ENCODE data around the gene USP11. TPM values are rescaled to one million over a fixed set of nuclear protein-coding genes. Genes with fewer than 3 reads are reported as not detected.

The USP11 gene
- total RNA-seq, 1 donor from 2014 or later: 22.4 TPM

DNA sequence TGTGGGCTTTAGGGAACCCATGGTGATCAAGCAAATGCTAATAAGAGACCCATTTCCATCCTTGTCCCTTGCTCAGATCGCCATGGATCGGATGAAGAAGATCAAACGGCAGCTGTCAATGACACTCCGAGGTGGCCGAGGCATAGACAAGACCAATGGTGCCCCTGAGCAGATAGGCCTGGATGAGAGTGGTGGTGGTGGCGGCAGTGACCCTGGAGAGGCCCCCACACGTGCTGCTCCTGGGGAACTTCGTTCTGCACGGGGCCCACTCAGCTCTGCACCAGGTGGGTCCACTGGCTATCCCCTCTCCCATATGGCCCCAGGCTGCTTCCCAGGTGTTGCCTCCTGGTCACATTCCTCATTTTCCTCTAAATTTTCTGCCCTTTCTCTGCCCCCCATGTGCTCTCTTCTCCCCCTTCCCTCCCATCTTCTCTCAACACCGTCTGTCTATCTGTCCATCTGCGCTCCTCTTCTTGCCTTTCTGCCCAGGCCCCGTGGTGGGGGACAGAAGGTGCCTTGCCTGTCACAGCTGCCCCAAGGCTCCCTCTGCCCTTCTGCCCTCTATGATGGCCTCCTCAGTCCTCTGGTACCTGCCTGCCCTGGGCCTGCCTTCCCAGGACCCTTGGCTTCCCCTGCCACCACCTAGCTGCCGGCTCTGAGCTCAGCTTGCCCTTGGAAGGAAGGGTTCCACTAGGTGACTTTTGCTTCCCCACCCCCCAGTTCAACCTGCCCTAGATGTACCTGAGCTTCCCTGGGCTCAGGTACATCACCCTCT is 9.1 kb upstream of the USP11 start:
- intact Hi-C loops (cut with micrococcal nuclease): no loop called here

DNA sequence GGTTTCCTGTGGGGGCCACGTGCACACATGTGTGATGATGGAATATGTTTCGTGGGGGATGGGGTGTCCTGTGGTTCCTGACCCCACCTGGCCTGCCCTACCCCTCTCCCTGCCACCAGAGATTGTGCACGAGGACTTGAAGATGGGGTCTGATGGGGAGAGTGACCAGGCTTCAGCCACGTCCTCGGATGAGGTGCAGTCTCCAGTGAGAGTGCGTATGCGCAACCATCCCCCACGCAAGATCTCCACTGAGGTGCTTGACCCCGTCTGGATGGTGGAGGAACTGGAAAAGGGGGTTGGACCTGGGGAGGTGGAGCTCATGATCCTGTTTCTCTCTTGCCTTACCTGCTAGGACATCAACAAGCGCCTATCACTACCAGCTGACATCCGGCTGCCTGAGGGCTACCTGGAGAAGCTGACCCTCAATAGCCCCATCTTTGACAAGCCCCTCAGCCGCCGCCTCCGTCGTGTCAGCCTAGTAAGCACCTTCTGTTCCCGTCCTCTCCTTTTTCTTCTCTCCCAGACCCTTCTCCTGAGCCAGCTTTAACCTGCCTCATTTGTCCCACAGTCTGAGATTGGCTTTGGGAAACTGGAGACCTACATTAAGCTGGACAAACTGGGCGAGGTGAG is 8.4 kb upstream of the USP11 start:
- intact Hi-C loops (cut with micrococcal nuclease): no loop called here

DNA sequence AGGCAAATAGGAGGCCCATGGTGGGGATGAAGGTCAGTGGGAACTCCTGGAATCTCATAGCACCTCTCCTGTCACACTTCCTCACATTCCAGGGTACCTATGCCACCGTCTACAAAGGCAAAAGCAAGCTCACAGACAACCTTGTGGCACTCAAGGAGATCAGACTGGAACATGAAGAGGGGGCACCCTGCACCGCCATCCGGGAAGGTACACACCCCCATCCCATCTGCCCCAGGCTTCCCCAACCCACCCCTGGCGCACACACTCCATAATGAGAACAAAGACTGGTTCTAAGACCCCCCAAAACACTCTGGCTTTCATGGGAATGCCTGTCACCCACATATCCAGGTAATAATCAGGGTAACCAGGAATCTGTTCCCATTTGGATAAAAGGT is 7.9 kb upstream of the USP11 start:
- intact Hi-C loops (cut with micrococcal nuclease): no loop called here

DNA sequence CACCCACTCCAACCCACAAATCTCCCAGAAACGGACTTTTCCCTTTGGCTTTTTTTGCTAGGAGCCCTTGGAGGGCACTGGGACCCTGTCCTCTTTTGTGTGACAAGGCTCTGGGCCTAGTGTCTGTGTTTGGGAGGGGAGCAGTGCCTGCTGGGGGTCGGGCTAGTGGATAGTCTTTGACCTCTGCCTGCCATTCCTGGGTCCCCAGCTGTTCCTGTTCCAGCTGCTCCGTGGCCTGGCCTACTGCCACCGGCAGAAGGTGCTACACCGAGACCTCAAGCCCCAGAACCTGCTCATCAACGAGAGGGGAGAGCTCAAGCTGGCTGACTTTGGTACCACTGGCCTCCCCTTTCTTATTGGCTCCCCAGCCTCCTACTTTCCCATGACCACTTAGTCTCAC is 6.7 kb upstream of the USP11 start:
- intact Hi-C loops (cut with micrococcal nuclease): no loop called here

DNA sequence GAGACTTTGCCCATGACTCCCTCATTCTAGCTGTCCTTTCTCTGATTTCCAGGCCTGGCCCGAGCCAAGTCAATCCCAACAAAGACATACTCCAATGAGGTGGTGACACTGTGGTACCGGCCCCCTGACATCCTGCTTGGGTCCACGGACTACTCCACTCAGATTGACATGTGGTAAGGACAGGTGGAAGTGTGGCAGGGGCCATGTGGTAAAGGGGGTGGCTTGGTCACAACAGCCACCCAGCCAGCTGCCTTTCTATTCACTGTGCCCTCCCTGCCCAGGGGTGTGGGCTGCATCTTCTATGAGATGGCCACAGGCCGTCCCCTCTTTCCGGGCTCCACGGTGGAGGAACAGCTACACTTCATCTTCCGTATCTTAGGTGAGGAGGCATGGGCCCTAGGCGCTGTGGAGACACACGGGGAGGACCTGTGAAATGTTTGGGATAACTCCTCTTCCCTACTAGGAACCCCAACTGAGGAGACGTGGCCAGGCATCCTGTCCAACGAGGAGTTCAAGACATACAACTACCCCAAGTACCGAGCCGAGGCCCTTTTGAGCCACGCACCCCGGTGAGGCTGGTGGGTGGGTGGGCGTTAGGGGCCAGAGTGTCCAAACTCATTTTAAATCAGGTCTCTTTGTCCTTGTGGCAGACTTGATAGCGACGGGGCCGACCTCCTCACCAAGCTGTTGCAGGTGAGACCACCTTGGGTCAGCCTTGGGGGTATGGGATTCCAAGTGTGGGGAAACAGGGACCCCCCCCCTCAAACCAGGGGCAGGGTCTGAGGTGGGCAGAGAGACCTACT is 6.1 kb upstream of the USP11 start:
- intact Hi-C loops (cut with micrococcal nuclease): no loop called here

DNA sequence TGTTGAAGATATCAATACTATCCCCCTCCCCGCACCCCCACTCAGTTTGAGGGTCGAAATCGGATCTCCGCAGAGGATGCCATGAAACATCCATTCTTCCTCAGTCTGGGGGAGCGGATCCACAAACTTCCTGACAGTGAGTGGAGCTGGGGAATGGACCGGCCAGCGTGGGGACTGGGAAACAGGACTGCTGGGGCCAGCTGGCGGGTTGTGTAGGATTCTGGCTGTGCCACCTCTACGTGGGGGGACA is 5.5 kb upstream of the USP11 start:
- intact Hi-C loops (cut with micrococcal nuclease): no loop called here

DNA sequence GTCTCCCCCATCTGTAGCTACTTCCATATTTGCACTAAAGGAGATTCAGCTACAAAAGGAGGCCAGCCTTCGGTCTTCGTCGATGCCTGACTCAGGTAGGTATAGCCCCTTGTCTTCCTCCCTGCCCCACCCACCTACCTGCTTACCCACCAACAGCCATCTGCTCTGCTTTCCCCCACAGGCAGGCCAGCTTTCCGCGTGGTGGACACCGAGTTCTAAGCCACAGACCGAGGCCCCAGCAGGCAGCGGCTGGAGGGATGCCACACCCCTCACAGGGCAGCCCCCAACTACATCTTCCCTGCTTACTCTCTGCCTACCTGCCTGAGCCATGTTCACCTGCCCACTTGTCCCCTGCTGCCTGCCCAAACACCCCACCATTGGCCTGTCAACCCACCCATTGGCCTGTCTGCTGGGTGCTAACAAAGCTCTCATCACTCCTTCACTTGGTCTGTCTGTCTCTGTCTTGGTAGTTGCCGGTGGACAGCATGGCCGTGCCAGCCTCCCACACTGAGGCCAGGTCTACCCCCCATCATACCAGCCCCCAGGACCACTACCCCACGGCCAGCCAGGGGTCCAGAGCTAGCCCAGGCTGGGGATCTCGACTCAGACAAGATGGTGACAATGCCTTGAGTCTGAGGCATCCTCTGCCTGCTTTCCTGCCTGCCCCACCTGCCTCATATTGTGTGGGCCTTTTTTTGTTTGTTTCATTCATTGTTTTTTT is 4.1 kb upstream of the USP11 start:
- intact Hi-C loops (cut with micrococcal nuclease): no loop called here

DNA sequence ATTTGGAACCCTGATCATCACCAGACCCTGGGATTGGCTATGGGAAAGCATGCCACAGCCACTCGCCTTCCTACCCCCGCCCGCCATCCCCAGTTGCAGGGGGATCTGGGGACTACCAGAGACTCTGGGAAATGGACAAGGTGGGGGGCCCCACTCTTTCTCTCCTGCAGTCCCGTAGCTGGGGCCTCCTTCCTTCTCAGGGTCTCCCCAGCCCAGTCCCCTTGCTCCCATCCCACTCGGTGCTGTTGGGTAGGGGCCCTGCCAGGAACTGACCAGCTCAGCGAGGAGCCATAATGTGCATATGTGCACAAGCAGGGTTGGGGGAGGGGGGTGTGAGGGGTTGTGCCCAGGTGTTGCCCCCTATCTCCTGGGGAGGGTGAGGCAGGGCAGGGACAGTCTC is 3.4 kb upstream of the USP11 start:
- intact Hi-C loops (cut with micrococcal nuclease): no loop called here

DNA sequence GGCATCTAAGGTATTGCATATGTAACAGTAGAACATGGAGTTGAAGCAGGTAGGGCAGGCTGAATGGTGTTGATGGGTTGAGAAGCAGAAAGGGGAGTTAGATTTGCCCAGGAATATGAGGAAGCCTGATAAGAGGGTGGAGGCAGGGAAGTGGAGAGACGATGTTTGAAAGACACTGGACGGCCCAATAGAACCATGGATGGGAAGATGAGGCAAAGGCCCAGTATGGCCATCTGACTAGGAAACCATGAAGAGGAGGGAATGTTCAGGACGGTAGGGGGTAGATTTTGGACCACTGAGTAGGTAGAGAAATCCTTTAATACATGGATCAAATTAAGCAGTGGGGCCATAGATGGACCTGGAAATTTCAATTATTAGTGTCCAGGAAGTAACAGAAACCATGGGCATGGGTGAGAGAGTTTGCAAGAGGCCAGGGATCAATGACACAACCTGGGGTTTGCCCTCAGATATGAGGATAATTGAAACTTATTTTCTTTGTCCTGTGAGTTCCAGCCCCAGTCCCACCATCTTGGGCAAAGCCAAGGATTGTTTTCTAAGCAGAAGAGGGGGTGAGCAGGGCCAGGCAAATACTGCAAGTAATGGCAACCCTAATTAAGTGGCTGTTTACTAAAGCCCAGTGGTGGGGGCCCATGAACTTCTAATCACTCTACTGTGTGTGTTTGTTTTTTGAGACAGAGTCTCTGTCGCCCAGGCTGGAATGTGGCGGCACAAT is 2.5 kb upstream of the USP11 start:
- intact Hi-C loops (cut with micrococcal nuclease): loop anchor here (5.0 kb wide), 2 partner anchors 152 to 772 kb away; partner anchors contain the start of gene ZNF182

DNA sequence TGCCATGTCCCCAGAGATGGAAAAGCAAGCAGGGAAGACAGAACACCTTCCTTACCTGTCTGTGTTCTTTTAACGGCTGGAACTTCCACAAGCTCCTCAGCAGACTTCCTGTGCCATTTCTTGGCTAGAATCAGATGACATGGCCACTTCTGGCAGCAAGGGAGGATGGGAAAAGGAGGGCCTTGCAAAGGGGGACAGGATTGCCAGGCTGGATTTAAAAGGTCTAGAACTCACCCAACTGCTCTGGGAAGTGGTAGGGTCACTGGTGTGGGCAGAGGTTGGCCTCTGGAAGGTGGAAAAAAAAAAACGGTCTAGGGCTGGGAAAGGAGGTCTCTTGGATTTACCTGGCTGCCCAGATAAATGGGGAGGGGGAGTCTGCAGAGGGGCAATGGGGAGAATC is 1.6 kb upstream of the USP11 start:
- intact Hi-C loops (cut with micrococcal nuclease): loop anchor here (5.0 kb wide), 2 partner anchors 151 to 771 kb away; partner anchors contain the start of gene ZNF182

DNA sequence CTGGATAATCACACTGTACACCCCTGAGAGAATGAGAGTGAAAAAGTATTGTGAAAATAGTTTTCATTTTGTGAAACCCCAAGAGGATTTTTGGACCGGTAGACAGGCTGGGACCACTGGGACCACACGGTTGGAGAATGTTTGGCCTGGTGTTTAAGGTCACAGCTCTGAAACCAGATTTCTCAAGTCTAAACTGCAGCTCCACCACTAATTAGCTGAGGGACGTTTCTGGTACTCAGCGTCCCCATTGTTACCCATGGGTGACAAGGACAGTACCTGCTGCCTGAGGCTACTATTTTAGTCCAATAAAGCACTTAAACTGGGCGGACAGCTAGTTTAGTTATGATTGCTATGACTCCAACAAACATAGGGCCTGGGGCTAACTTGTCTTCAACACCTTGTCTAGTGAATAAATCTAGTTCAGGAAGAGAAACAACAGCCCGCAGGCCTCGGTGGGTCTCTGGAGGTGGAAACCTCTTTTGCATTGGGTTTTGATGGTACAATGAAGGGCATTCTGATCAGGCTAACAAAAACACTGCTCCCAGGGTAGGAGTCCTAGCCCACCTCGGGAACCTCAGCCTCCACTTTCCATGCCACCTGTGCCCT is 509 bp upstream of the USP11 start:
- intact Hi-C loops (cut with micrococcal nuclease): loop anchor here (2.0 to 5.0 kb wide), 3 partner anchors 150 to 770 kb away; partner anchors contain the start of genes UXT and ZNF182

DNA sequence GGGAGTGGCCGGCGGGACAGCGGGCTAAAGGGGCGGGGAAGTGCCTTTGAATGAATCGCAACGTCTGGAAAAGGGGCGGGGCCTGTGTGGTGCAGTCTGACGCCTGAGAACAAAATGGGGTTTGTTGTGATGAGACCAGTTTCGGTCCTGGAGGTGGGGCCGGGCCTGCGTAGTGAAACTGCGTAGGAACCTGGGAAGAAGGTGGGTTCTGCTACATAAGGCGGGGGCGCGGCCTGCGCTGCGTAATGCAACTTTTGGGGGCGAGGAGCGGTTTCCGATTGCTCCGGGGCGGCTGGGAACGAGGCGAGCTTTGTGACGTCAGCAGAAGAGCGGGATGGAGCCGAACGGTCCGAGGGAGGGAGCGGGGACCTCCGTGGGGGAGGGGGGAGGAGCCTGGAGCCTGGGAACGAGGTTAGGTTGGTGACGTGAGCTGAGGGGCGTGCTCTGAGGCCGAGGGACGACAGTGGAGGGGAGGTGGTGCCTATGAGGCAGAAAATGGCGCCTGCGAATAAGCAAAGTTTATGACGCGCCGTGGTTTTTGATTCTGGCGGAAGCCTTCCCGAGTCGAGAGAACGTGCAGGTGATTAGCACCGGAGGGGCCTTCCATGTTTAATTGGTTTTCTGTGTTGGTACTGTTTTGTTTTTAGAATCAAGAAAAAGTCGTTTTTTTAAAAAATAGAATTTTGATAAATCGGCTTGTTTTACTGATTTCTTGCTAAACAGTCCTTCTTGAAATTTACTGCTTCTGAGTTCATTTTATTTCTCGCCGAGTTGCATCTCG is 714 bp downstream of the USP11 start:
- intact Hi-C loops (cut with micrococcal nuclease): loop anchor here (1.0 to 5.0 kb wide), 7 partner anchors 15 to 769 kb away; partner anchors contain the start of genes CDK16, NDUFB11, UBA1 and UXT

DNA sequence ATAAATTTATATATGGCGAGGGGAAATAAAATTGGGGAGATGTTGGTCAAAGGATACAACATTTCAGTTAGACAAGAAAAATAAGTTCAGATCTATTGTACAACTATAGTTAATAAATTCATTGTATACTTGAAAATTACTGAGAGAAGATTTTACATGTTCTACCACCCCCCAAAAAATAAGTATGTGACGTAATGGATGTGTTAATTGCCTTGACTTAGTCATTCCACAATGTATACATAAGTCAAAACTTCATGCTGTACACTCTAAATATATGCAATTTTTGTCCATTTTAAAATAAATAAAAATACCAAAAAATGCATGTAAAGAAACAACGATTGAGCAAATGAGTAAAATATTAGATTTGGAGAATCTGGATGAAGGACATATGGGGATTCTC is 1.8 kb downstream of the USP11 start:
- intact Hi-C loops (cut with micrococcal nuclease): loop anchor here (5.0 kb wide), 2 partner anchors 148 to 768 kb away; partner anchors contain the start of gene ZNF182

DNA sequence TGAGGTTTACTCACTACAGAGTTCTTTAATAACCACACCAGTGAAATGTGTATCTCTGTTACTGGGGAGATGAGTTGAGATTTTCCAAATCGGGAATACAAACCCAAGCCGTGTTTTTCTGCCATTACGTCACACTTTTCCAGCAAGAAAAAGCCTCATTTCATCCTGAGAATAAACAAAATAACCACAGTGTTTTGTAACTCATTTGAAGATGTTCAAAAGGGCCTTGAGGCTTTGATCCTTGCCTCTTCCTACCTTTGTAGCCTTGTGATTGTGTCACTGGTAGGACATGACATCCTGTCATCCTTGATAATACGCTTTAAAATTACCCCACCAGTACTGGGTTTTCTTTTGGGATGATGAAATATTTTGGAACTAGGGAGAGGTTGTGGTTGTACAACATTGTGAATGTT is 2.9 kb downstream of the USP11 start:
- intact Hi-C loops (cut with micrococcal nuclease): no loop called here

DNA sequence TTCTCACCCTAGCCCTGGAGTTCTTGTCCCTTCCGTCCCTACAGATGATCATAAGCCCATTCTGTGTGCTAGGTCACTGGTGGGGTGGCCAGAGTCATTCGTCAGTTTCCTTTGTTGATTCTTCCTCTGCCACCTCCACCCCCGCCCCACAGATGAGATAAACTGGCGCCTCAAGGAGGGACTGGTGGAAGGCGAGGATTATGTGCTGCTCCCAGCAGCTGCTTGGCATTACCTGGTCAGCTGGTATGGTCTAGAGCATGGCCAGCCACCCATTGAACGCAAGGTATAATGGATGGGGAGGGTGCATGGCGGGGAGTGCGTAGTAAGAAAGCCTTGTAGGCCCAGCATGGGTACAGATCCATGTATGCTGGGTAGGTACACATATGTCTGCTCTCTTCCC is 6.4 kb downstream of the USP11 start:
- intact Hi-C loops (cut with micrococcal nuclease): no loop called here

DNA sequence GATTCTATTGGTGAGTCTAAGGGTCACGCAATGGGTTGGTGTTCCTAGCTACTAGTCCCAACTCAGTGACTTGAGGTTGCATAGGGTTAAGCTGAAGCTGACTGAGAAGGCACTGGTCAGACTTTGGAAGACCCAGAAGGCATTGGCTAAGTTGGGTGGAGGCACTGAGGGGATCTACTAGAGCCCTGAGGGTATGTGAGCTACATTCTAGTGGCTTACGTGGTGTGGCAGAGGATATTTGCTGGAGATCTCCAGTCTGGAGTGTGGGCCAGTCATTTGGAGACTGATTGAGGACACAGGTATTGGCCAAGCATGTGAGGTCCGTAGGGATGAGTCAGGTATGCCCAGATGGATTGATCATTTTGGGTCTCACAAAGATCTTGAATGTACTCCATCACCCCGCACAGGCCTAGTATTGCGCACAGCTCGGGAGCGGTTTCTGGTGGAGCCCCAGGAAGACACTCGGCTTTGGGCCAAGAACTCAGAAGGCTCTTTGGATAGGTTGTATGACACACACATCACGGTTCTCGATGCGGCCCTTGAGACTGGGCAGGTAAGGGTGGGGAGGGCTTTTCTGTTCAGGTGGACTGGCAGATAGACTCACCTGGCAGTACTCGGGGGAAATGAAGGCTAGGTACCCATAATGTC is 7.2 kb downstream of the USP11 start:
- intact Hi-C loops (cut with micrococcal nuclease): no loop called here

DNA sequence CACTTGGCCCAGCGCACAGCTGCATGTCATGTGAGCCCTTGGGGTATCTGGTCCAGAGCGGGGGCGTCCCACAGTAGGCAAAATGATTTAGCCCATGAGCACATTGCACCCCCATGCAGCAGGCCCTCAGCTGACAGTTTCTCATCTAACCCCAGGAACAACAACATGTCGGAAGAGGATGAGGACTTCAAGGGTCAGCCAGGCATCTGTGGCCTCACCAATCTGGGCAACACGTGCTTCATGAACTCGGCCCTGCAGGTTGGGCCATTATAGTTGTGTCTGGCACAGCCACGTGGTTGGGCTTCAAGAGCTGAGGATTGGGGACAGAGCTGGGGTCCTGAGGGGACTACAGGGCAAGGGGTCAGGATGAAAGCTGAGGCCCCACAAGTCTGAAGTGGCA is 7.8 kb downstream of the USP11 start:
- intact Hi-C loops (cut with micrococcal nuclease): no loop called here

DNA sequence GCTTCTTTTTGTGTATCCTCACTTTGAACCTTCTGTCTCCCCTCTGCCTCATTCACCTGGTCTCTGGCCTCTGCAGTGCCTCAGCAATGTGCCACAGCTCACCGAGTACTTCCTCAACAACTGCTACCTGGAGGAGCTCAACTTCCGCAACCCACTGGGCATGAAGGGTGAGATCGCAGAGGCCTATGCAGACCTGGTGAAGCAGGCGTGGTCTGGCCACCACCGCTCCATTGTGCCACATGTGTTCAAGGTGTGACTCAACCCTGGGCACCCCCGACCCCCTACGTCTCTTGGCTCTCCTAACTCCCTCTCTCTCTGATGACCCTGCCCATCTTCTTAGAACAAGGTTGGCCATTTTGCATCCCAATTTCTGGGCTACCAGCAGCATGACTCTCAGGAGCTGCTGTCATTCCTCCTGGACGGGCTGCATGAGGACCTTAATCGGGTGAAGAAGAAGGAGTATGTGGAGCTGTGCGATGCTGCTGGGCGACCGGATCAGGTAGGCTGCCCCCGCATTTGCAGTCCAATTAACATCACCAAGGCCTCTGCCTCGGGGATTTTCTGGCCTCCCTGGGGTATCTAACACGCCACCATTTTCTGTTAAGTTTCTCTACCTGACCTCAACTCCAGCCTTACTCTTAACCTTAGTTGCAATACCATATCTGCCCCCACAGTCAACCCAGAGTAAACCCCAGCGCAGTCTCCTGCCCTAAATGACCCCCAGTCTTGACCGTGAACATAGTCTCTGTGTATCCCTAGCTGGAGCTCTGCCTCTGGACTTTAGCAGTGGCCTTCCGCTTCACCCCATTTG is 8.6 kb downstream of the USP11 start:
- intact Hi-C loops (cut with micrococcal nuclease): no loop called here

Data from T-helper 2 cell treated with Interferon-gamma antibody and Interleukin-4, amounts not matched to agents 100 ng/mL and 5 ng/mL, for 36 hours (primary cell).